22Rv1 (cell line): ENCODE results near the gene BTBD19.

Experiments used
- H3K27ac ChIP-seq: fragments of 450-650 bp; 2 replicates; pipeline ENCODE4 v1.5.1; 2017
- ZFX ChIP-seq: fragments of 450-650 bp; IDR thresholded peaks from 2 replicates; pipeline ENCODE4 v1.6.1; 2017; ENCODE audit warnings: antibody characterized with exemption, borderline replicate concordance
- TF ChIP-seq, protein P1 (sequence below): fragments of 450-650 bp; IDR thresholded peaks from 2 replicates; pipeline ENCODE4 v1.5.1; 2017; ENCODE audit warnings: mild to moderate bottlenecking

BTBD19 gene

DNA sequence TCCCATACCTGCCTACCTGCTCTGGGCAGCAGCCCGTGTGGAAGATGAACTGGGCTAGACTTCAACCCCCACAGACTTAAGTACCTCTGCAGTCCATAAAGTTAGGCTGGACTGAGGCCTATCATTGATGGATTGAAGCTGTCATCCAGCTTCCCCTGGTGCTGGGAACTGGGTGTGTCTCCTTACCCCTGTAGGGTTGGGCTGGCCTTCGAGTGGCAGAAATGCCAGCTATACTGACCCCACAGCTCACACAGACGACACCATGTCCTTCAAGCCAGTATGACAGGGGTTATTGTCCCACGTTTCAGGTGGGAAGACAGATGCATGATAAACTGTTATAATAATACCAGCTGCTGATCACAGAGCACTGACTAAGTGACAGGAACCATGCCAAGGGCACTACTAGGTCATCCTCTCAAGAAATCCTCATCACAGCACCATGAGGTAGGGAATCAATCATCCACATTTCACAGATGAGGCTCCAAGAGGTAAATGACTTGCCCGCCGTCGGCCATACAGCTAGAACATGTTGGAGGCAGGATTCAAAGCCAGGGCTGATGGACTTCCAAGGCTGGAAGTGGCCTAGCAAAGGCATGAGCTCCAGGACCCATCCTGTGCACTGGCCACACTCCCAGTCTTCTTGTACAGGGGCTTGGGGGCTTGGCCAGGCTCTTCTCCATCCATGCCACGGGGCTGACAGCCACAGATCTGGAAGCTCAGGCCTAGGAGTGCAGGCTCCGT, 20.0 kb upstream of the BTBD19 start, which contains the start of gene BEST4:
Gene BEST4, minus strand, starts transcription at position 51 of the 741 bp plus-strand sequence. CDS start 465 bp downstream, outside the sequence.
- H3K27ac ChIP-seq = no peak within 1 kb of the TSS
- TF ChIP-seq, protein P1, sequence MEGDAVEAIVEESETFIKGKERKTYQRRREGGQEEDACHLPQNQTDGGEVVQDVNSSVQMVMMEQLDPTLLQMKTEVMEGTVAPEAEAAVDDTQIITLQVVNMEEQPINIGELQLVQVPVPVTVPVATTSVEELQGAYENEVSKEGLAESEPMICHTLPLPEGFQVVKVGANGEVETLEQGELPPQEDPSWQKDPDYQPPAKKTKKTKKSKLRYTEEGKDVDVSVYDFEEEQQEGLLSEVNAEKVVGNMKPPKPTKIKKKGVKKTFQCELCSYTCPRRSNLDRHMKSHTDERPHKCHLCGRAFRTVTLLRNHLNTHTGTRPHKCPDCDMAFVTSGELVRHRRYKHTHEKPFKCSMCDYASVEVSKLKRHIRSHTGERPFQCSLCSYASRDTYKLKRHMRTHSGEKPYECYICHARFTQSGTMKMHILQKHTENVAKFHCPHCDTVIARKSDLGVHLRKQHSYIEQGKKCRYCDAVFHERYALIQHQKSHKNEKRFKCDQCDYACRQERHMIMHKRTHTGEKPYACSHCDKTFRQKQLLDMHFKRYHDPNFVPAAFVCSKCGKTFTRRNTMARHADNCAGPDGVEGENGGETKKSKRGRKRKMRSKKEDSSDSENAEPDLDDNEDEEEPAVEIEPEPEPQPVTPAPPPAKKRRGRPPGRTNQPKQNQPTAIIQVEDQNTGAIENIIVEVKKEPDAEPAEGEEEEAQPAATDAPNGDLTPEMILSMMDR = no peak

DNA sequence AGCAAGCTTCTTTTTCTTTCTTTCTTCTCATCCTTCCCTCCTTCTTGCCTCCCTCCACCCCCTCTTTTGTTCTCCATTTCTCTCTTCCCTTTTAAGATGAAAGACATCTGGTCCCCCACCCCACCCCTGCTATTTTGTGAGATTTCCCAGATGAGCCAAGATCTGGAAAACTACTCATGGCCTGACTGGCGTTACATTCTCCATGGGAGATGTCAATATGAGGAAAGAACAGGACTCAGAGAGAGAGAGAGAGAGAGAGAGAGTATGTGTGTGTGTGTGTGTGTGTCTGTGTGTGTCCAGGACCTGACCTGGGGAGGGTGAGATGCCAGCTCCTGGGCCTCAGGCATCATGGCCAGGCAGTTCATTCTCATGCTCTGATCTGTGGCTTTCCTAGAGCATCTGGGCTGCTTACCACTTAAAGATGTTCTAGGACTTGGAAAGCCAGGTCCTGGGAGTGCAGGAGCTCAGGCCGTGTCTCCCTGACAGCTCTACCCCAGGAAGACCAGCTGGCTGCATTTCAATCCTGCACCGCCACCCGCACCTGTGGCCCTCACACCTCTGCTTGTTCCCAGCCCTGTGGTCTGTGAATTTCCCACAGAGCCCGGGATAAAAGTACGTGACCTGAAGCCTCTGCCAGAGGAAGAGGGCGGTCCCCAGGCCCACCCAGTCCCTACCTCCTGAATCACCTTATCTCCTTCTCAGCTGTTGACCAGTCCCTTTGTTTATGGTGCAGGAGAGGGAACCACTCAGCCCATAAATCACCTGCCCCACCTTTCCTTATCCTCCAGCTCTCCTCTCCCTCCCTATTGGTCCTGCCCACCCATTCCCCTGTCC, 17.1 kb upstream of the BTBD19 start:
- no peak overlapping the region for H3K27ac ChIP-seq
- TF ChIP-seq ZFX = no peak
- TF ChIP-seq, protein P1 = no peak

DNA sequence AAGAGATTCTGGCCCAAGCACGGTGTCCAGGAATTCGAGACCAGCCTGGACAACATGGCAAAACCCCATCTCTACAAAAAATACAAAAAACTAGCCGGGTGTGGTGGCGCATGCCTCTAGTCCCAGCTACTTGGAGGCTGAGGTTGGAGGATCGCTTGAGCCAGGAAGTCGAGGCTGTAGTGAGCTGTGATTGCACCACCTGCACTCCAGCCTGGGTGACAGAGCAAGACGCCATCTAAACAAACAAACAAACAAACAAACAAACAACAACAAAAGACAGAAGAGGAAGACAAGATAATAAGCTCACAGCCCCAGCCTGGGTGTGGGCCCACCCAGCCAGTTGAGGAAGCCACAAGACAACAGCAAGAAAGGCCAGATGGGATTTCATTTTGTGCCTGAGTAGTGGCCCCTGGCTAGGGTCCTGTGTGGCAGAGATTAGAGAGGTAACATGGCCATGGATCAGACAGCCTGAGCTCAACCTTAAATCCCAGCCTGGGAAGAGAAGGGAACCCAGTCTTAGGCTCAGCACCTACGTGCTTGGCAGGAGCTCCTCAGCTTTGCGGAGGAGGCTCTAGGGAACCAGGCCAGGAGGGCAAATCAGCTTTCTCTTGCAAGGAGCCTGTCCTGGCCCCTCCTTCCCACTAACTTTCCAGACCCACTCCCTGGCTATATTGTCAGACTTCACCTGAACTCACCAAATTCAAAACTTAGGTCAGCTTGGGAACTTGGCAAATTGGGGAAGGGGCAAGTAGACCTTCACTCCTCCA, 15.4 kb upstream of the BTBD19 start:
- peak overlapping the region; percentile 58 for H3K27ac ChIP-seq
- TF ChIP-seq, protein P1 = no peak
- TF ChIP-seq ZFX = no peak

DNA sequence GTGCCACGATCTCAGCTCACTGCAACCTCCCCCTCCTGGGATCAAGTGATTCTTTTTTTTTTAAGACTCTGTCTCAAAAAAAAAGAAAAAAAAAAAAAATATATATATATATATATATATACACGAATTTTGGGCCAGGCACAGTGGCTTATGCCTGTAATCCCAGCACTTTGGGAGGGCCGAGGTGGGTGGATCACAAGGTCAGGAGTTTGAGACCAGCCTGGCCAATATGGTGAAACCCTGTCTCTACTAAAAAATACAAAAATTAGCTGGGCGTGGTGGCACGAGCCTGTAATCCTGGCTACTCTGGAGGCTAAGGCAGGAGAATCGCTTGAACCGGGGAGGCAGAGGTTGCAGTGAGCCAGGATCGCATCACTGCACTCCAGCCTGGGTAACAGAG, 10.4 kb upstream of the BTBD19 start:
- peak overlapping the region; percentile 86 for H3K27ac ChIP-seq

DNA sequence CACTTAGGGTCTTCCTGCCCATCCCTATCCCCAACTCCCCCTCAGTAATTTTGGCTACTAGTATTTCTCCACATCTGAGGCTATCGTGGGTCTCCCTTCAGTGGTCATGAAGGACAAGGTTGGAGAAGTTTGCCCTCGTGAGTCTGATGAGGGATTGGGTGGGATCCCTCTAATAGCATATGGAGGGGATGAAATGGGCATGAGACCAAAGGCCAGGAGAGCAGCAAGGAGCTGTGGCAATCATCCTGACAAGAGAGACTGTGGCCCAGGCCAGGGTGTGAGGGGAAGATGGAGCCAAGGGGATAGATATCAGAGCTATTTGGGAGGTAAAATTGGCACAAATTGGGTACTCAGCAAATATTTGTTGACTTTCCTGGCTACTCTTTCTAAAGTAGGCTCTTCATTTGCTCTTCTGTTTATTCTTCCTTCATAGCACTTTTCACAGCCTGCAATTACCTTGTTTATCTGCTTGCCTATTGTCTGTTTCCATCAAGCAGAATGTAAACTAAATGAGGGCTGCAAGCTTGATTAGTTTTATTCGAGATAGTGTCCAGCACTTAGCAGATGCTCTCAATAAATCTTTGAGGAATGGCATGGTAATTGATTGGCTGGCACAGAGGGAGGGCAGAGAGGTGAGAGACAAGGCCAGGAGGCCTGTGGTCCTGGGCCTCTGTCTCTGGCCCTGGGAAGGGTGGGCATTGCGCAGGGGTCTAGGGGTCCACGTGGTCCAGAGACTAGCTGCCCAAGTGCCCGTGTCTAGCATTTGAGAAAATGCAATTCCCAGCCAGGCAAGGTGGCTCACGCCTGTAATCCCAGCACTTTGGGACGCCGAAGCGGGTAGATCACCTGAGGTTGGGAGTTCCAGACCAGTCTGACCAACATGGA, 9.6 kb upstream of the BTBD19 start:
- peak overlapping the region; percentile 86 for H3K27ac ChIP-seq
- TF ChIP-seq, protein P1 = no peak
- TF ChIP-seq ZFX = no peak

DNA sequence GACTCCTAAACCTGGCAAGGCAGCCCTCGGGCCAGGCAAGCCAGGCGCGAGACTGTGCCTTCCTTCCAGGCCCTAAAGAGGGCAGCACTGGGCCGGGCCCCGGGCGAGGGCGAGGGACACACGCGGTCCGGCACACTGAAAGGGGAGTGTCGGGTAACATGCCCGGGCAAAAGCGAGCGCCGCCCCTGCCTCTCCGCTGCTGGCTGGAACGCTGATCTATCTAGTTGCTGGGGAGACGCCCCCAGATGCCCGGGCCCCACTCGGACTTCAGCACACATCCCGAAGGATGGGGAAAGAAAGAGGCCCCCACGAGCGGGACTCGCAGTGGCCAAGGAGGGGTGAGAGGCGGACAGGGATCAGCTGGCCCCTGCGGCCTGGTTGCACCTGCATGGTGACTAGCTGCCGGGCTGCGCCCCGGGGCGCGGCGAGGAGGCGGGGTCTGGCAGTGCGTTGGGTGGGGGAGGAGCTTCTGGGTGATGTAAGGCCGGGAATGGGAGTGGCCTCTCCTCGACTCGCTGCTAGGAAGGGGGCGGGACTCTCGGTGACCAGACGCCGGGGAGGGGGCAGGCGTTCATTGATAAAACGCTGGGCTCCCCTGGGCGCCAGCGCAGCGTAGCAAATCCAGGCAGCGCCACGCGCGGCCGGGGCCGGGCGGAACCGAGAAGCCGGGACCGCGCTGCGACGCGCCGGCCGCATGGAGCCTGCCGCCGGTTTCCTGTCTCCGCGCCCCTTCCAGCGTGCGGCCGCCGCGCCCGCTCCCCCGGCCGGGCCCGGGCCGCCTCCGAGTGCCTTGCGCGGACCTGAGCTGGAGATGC, 8.3 kb upstream of the BTBD19 start, which contains the start of gene PLK3:
Gene PLK3, plus strand, starts transcription at position 608 of the 815 bp plus-strand sequence. Its CDS starts 87 bp downstream, at position 695.
- TF ChIP-seq, protein P1 = peak; percentile 97
- no peak for TF ChIP-seq ZFX
- peak within 1 kb of the TSS; percentile 86 for H3K27ac ChIP-seq
